Daoy (cell line): Measurements from ENCODE around the gene SPACA5B. TPM values are rescaled to one million over a fixed set of nuclear protein-coding genes. Genes with fewer than 3 reads are reported as not detected.
"Not testable (repeated sequence)": the region's sequence is repeated elsewhere in the genome, so short reads cannot be mapped to it uniquely, and the experiment has no call there.

Experiments used
- DNase-seq: peaks from one replicate; pipeline ENCODE4 v3.0.0-alpha.2; 2015; ENCODE audit warnings: low read depth
- total RNA-seq: library from RNA; depleted of rRNA; stranded (reverse); fragments of >200 nt; shearing (Covaris generic); gene quantifications from 2 replicates; pipeline ENCODE4 v1.2.3, GENCODE V29; 2014; rRNA removed

The SPACA5B gene
- not detected in 2 replicates for total RNA-seq

DNA sequence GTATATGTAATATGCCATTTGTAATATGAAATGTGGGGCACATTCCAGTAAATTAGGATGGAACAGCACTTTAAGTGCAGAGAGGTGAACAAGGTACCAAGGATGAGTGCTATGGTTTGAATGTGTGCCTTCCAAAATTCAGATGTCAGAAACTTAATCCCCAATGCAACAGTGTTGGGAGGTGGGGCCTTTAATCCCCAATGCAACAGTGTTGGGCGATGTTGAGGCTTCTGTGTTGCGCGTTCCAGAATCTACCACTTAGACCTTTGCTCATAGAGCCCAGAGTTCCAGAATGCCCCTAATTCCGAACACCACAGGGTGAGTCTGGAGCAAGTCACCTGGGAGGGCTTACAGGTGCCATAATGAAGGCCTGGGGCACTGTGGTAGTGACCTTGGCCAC is at the start of gene SPACA5B:
Gene SPACA5B, plus strand, starts transcription at position 301 of the 400 bp plus-strand sequence. Its CDS starts 62 bp downstream, at position 363.
- not testable (repeated sequence) for DNase-seq

- peak; percentile 21 for DNase-seq
Observed at GRCh38 chrX:48083212-48083611, 47.2 kb upstream of the SPACA5B start.

DNA sequence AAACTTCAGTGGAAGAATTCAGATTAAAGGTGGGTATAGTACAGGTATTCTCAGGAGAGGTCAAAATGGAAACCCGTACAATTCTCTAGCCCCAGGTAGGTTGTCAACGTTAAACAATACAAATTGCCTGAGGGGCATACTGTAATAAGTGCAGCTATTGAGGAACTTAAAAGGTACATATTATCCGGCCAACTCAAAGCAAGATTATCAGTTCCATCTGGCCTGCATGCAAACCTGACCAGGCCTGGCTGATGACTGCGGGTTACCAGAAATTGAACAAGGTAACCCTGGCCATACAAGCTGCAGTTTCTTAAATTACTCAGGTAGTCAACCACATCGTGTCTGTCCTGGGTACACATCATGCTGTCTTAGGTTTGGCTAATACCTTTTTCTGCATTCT is 46.7 kb upstream of the SPACA5B start:
- no peak for DNase-seq

GRCh38 chrX:48086082-48086481 is 44.3 kb upstream of the SPACA5B start:
- no peak for DNase-seq

DNA sequence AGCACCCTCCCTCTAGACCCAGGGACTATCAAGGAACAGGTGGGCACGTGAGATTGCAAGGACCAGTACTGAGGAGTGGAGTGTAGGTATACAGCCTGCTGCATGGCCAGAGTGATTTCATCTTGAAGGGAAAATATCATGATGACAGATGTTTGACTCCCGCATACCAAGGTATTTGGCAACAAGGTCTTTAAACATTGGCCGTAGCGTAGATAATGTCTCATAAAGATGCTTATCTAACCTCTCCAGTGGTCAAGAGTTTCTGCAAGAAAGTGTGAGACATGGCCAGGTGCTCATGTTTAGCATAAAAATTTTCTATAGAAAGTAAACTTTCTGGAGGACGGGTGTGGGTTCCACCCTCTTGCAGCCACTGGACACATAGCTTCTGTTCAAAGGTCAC is 40.3 kb upstream of the SPACA5B start:
- DNase-seq: no peak

GRCh38 chrX:48092558-48092957 is 37.9 kb upstream of the SPACA5B start:
- not testable (repeated sequence) for DNase-seq

- no peak for DNase-seq
Observed at GRCh38 chrX:48101443-48101842, 29.0 kb upstream of the SPACA5B start.

DNA sequence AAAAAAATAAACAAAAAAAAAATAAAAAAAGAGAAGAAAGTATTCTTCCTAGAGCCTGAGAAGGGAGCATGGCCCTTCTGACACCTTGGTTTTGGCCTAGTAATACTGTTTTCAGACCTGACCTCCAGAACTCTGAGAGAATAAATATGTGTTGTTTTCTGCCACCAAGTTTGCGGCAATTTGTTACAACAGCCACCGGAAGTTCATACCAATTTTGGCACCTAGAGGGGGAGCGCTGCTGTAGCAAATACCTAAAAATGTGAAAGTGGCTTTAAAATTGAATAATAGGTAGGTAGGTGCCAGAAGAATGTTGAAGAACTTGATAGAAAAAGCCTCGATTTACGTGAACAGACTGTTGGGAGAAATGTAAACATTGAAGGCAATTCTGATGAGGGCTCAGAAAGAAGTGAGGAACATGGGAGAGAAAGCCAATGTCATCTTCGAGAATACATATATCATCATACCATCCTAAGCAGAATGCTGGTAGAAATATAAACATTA is 27.5 kb upstream of the SPACA5B start:
- no peak for DNase-seq

DNA sequence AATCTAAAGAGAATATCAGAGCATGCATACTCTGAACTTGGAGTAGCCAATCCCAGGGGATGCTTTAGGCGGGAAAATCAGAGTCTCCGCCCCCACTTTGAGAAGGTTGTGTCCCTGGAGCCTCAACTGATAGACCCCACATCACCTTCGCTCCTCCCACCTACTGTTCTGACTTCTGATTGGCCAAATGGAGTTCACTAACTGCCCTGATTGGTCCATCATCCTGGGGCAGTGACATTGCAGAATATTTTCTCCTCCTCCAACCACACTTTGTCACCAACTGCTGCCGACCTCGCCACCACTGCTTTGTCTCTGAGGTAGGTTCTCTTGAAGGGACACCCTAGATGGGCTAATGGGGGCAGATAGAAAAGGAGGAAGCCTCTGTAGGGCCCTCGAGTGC is 22.7 kb upstream of the SPACA5B start:
- DNase-seq: peak; percentile 4

DNA sequence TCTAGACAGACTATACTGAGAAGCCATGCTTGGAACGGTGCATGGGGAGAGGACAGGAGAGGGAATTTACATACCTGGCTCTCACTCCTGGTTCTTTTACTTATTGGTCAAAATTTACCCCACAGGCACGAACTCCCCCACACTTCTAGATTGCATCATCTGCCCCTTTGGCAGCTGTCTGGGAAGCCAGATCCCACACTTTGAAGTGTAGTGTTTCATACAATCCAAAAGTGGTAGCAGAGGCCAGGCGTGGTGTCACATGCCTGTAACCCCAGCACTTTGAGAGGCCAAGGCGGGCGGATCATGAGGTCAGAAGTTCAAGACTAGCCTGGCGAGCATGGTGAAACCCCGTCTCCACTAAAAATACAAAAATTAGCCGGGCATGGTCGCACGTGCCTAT is 5.1 kb upstream of the SPACA5B start:
- peak; percentile 0 for DNase-seq

DNA sequence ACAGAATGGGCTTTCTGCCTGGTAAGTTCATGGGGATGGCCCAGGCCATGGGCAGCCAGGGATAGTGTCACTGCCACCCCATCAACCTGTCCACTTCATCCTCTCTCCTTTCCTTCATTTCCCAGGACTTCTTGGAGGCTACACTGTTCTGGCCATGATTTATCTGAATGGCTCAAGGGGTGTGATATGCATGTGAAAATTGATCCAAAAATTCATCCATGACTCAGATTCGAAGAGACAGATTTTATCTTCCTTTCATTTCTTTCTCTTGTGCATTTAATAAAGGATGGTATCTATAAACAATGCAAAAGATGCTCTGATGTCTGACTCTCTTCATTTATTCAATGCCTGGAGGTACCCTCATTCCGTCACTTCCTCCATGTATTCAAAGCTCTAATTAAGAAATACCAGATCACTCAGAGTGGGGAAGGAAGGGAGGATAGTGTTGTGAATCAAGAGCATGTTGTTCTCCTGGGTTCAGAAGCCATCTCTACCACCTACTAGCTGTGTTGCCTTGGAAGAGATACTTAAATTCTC is 1.9 kb downstream of the SPACA5B start:
- not testable (repeated sequence) for DNase-seq

- DNase-seq: not testable (repeated sequence)
Observed at GRCh38 chrX:48139076-48139475, 8.7 kb downstream of the SPACA5B start.

GRCh38 chrX:48141810-48142508 is 11.5 kb downstream of the SPACA5B start:
- not testable (repeated sequence) for DNase-seq

DNA sequence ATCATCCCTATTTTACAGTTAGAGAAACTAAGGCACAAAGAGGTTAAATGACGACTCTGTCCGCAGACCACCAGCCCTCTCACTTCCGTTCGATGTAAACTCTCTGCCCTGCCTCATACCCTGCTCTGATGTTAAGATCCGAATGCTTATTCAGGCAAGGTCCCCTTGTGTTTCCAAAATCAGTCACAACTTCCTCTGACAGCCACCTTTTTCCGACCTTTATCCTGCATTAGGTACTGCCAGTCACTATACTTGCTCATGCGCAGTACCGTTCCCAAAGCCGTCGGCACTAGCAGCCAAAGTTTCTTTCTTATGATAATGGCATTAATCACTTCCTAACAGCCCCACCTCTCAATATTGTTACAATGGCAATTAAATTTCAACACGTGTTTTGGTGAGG is 12.3 kb downstream of the SPACA5B start:
- DNase-seq: not testable (repeated sequence)

DNA sequence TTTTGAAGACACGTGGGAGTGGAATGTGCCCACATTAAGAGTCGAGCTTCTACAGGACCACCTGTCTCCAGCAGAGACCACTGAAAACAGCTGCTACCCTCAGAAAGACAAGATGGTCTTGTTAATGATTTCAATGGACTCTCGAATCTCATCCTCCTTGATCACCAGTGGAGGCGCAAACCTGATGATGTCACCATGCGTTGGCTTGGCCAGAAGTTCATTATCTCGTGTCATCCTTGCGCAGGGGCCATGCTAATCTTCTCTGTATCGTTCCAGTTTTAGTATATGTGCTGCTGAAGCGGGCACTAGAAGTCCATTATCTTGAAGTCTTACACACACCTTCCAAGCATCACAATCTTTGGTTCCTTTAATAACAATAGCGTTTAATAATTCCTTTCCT is 23.3 kb downstream of the SPACA5B start:
- no peak for DNase-seq

DNA sequence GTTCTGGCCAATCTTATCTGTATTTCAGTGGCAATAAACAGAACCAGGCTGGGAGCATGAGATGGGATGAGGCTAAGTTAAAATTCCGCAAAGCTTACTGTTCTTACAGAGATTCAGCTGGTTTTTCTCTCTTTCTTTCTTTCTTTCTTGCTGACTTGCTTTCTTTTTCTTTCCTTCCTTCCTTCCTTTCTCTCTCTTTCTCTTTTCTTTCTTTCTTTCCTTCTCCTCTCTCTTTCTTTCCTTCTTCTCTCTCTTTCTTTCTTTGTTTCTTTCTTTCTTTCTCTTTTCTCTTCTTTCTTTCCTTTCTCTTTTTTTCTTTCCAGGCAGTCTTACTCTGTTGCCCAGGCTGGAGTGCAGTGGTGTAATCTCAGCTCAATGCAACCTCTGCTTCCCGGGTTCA is 24.4 kb downstream of the SPACA5B start:
- no peak for DNase-seq

- DNase-seq: no peak
Observed at GRCh38 chrX:48156014-48156413, 25.6 kb downstream of the SPACA5B start.

DNA sequence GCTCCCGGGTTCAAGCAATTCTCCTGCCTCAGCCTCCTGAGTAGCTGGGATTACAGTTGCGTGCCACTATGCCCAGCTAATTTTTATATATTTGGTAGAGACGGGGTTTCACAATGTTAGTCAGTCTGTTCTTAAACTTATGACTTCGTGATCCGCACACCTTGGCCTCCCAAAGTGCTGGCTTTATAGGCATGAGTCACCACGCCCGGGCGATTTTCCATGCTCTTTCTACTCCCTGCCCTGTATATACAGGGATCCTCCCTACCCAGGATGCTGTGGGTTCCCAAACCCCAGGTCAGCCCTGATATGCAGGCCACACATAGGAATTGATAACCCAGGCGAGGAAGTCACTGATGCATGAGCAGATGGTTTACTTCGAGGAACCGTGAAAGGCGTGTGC is 34.8 kb downstream of the SPACA5B start:
- DNase-seq: peak; percentile 67

DNA sequence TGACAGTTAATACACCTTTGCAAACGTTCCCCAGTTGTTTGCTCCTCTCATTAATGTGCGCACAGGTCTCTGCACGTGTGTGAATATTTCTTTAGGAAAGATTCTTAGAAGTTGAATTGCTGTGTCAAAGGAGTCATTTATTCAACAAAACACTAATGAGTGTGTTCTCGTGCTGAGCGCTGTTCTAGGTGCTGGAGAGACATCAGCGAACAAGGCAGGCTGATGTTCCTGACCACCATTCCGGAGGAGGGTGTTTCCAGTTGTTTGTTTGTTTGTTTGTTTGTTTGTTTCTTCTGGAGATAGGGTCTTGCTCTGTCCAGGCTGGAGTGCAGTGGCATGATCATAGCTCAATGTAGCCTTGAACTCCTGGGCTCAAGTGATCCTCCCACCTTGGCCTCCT is 35.9 kb downstream of the SPACA5B start:
- DNase-seq: not testable (repeated sequence)

- DNase-seq: no peak
Observed at GRCh38 chrX:48179691-48180090, 49.3 kb downstream of the SPACA5B start.

GRCh38 chrX:48180811-48181210 is 50.4 kb downstream of the SPACA5B start:
- no peak for DNase-seq

GRCh38 chrX:48181882-48182281 is 51.5 kb downstream of the SPACA5B start:
- DNase-seq: not testable (repeated sequence)
